ENCODE results near the gene ESYT3.
"Not testable (repeated sequence)": the region's sequence is repeated elsewhere in the genome, so short reads cannot be mapped to it uniquely, and the experiment has no call there.

The ESYT3 gene

GRCh38 chr3:138492980-138493675 lies 58.7 kb downstream of the ESYT3 start:
- H3K9me3 Mint-ChIP-seq, result peaks cover 7% of the 10 kb centered on the region
- no peak overlapping the region for H3K4me3 Mint-ChIP-seq
- H3K4me1 Mint-ChIP-seq, result no peaks in the 10 kb centered on the region
- ATAC-seq (ENCODE audit: low read depth), result no peak
- no peak for DNase-seq (ENCODE audit: low spot score in 2 of 2)
- no peaks in the 10 kb centered on the region for H3K27me3 Mint-ChIP-seq
- no peak overlapping the region for H3K27ac Mint-ChIP-seq
- peaks cover 13% of the 10 kb centered on the region for H3K36me3 Mint-ChIP-seq

- no peak for DNase-seq (ENCODE audit: low spot score in 2 of 2)
- no peak for ATAC-seq (ENCODE audit: low read depth)
- peaks cover 11% of the 10 kb centered on the region for H3K36me3 Mint-ChIP-seq
- H3K4me1 Mint-ChIP-seq, result no peaks in the 10 kb centered on the region
- H3K27ac Mint-ChIP-seq, result no peak overlapping the region
- no peaks in the 10 kb centered on the region for H3K27me3 Mint-ChIP-seq
- no peak overlapping the region for H3K4me3 Mint-ChIP-seq
- peaks cover 3% of the 10 kb centered on the region for H3K9me3 Mint-ChIP-seq
Observed at GRCh38 chr3:138493804-138494606, 59.6 kb downstream of the ESYT3 start.

GRCh38 chr3:138494607-138494929 lies 60.2 kb downstream of the ESYT3 start:
- Mint-ChIP-seq H3K36me3 (peaks cover 11% of the 10 kb centered on the region), H3K27ac (no peak overlapping the region), H3K27me3 (no peaks in the 10 kb centered on the region), H3K4me1 (no peaks in the 10 kb centered on the region), H3K9me3 (peaks cover 1% of the 10 kb centered on the region), H3K4me3 (no peak overlapping the region)
- ATAC-seq (ENCODE audit: low read depth) (no peak), DNase-seq (ENCODE audit: low spot score in 2 of 2) (no peak)

GRCh38 chr3:138495638-138496037 lies 61.2 kb downstream of the ESYT3 start:
- H3K27ac Mint-ChIP-seq; ATAC-seq (ENCODE audit: low read depth); H3K9me3 Mint-ChIP-seq: not testable (repeated sequence)

GRCh38 chr3:138496436-138496835 lies 62.0 kb downstream of the ESYT3 start:
- ATAC-seq (ENCODE audit: low read depth) (no peak), DNase-seq (ENCODE audit: low spot score in 2 of 2) (no peak)
- H3K36me3 Mint-ChIP-seq, result peaks cover 17% of the 10 kb centered on the region
- no peak overlapping the region for H3K4me3 Mint-ChIP-seq
- H3K4me1 Mint-ChIP-seq, result no peaks in the 10 kb centered on the region
- H3K27me3 Mint-ChIP-seq, result no peaks in the 10 kb centered on the region
- H3K9me3 Mint-ChIP-seq, result peaks cover 1% of the 10 kb centered on the region
- no peak overlapping the region for H3K27ac Mint-ChIP-seq

More at GRCh38 chr3:138495638-138496037, 61.2 kb downstream of the ESYT3 start:
- peaks cover 15% of the 10 kb centered on the region for H3K36me3 Mint-ChIP-seq
- not testable (repeated sequence) for H3K27me3 Mint-ChIP-seq; H3K4me3 Mint-ChIP-seq; H3K4me1 Mint-ChIP-seq; DNase-seq (ENCODE audit: low spot score in 2 of 2)

GRCh38 chr3:138497021-138497420 lies 62.6 kb downstream of the ESYT3 start:
- no peaks in the 10 kb centered on the region for H3K27me3 Mint-ChIP-seq
- no peak for ATAC-seq (ENCODE audit: low read depth)
- H3K4me3 Mint-ChIP-seq, result no peak overlapping the region
- peaks cover 17% of the 10 kb centered on the region for H3K36me3 Mint-ChIP-seq
- no peaks in the 10 kb centered on the region for H3K4me1 Mint-ChIP-seq
- H3K9me3 Mint-ChIP-seq, result no peaks in the 10 kb centered on the region
- DNase-seq (ENCODE audit: low spot score in 2 of 2), result no peak
- no peak overlapping the region for H3K27ac Mint-ChIP-seq

- Mint-ChIP-seq H3K4me1 (no peaks in the 10 kb centered on the region), H3K4me3 (no peak overlapping the region), H3K27ac (no peak overlapping the region), H3K36me3 (peaks cover 17% of the 10 kb centered on the region), H3K9me3 (no peaks in the 10 kb centered on the region), H3K27me3 (no peaks in the 10 kb centered on the region)
- no peak for ATAC-seq (ENCODE audit: low read depth)
- DNase-seq (ENCODE audit: low spot score in 2 of 2), result no peak
Observed at GRCh38 chr3:138497851-138498250, 63.4 kb downstream of the ESYT3 start.

GRCh38 chr3:138498991-138499390 lies 64.6 kb downstream of the ESYT3 start:
- no peak for ATAC-seq (ENCODE audit: low read depth)

GRCh38 chr3:138507524-138507923 lies 73.1 kb downstream of the ESYT3 start:
- DNase-seq (ENCODE audit: low spot score in 2 of 2) (no peak), ATAC-seq (ENCODE audit: low read depth) (no peak)
- Mint-ChIP-seq H3K4me3 (no peak overlapping the region), H3K36me3 (peaks cover 11% of the 10 kb centered on the region), H3K27me3 (no peaks in the 10 kb centered on the region), H3K27ac (no peak overlapping the region), H3K9me3 (no peaks in the 10 kb centered on the region), H3K4me1 (no peaks in the 10 kb centered on the region)

More at GRCh38 chr3:138498991-138499390, 64.6 kb downstream of the ESYT3 start:
- Mint-ChIP-seq H3K9me3 (no peaks in the 10 kb centered on the region), H3K27me3 (no peaks in the 10 kb centered on the region), H3K36me3 (peaks cover 14% of the 10 kb centered on the region), H3K27ac (no peak overlapping the region), H3K4me3 (no peak overlapping the region), H3K4me1 (no peaks in the 10 kb centered on the region)
- DNase-seq (ENCODE audit: low spot score in 2 of 2), result no peak

GRCh38 chr3:138509586-138509985 lies 75.2 kb downstream of the ESYT3 start:
- no peak overlapping the region for H3K4me3 Mint-ChIP-seq
- ATAC-seq (ENCODE audit: low read depth), result no peak

GRCh38 chr3:138511945-138512344 lies 77.5 kb downstream of the ESYT3 start:
- DNase-seq (ENCODE audit: low spot score in 2 of 2) (no peak), ATAC-seq (ENCODE audit: low read depth) (no peak)
- Mint-ChIP-seq H3K27me3 (no peaks in the 10 kb centered on the region), H3K27ac (no peak overlapping the region), H3K4me1 (no peaks in the 10 kb centered on the region), H3K36me3 (peaks cover 16% of the 10 kb centered on the region), H3K9me3 (no peaks in the 10 kb centered on the region), H3K4me3 (no peak overlapping the region)

More at GRCh38 chr3:138509586-138509985, 75.2 kb downstream of the ESYT3 start:
- no peaks in the 10 kb centered on the region for H3K4me1 Mint-ChIP-seq
- H3K9me3 Mint-ChIP-seq, result no peaks in the 10 kb centered on the region
- peaks cover 6% of the 10 kb centered on the region for H3K36me3 Mint-ChIP-seq
- no peaks in the 10 kb centered on the region for H3K27me3 Mint-ChIP-seq
- H3K27ac Mint-ChIP-seq, result no peak overlapping the region
- DNase-seq (ENCODE audit: low spot score in 2 of 2), result no peak

GRCh38 chr3:138513090-138513843 lies 78.9 kb downstream of the ESYT3 start:
- Mint-ChIP-seq H3K36me3 (peaks cover 24% of the 10 kb centered on the region), H3K4me1 (no peaks in the 10 kb centered on the region), H3K4me3 (no peak overlapping the region), H3K27ac (no peak overlapping the region), H3K27me3 (no peaks in the 10 kb centered on the region), H3K9me3 (no peaks in the 10 kb centered on the region)
- no peak for DNase-seq (ENCODE audit: low spot score in 2 of 2)
- no peak for ATAC-seq (ENCODE audit: low read depth)

GRCh38 chr3:138521445-138521844 lies 87.0 kb downstream of the ESYT3 start:
- H3K4me3 Mint-ChIP-seq; H3K4me1 Mint-ChIP-seq; H3K9me3 Mint-ChIP-seq; ATAC-seq (ENCODE audit: low read depth); DNase-seq (ENCODE audit: low spot score in 2 of 2); H3K27ac Mint-ChIP-seq; H3K27me3 Mint-ChIP-seq: not testable (repeated sequence)
- peaks cover 46% of the 10 kb centered on the region for H3K36me3 Mint-ChIP-seq
